A673 (cell line): ENCODE measurements around the gene BEX4. TPM values are rescaled to one million over a fixed set of nuclear protein-coding genes. Genes with fewer than 3 reads are reported as not detected.
"Not testable (repeated sequence)": the region's sequence is repeated elsewhere in the genome, so short reads cannot be mapped to it uniquely, and the experiment has no call there.

Experiments used
- BruUV-seq: library from RNA; stranded (reverse); fragments of 400-500 nt; replicated peaks from 2 replicates; lab custom pipeline; 2021; lab: Mats Ljungman, UMichigan
- CTCF ChIA-PET: fragments of 300-600 bp; sonication (Branson Sonifier 250); formaldehyde crosslinking; loops from one replicate; lab custom pipeline; 2022; ENCODE audit warnings: antibody characterized with exemption; lab: Charles Lee
- POLR2A ChIA-PET: fragments of 300-600 bp; sonication (Branson Sonifier 250); formaldehyde crosslinking; loops from one replicate; lab custom pipeline; 2022; ENCODE audit warnings: antibody characterized with exemption; ENCODE audit not compliant: low non-redundant PET; lab: Charles Lee
- DNase-seq: peaks from one replicate; pipeline ENCODE4 v3.0.0-alpha.2; 2015; ENCODE audit warnings: low spot score
- H3K27ac ChIP-seq: fragments of 200-600 bp; sonication (generic); 2 replicates; pipeline ENCODE4 v1.5.1; 2016; ENCODE audit warnings: mixed run types, low read depth, mild to moderate bottlenecking, mixed read lengths, antibody characterized with exemption, low read length; ENCODE audit not compliant: poor library complexity, severe bottlenecking
- H3K27me3 ChIP-seq: fragments of 200-600 bp; sonication (generic); replicated peaks from 2 replicates; pipeline ENCODE4 v1.6.1; 2017; ENCODE audit warnings: mixed run types, low read depth, mild to moderate bottlenecking, mixed read lengths, antibody characterized with exemption, low read length; ENCODE audit not compliant: insufficient read depth, poor library complexity
- H3K36me3 ChIP-seq: fragments of 200-600 bp; sonication (generic); 2 replicates; pipeline ENCODE4 v1.6.1; 2016; ENCODE audit warnings: mixed run types, mild to moderate bottlenecking, mixed read lengths, antibody characterized with exemption, low read length; ENCODE audit not compliant: insufficient read depth, poor library complexity, severe bottlenecking
- H3K4me1 ChIP-seq: fragments of 200-600 bp; sonication (generic); 2 replicates; pipeline ENCODE4 v1.6.1; 2017; ENCODE audit warnings: mixed run types, mild to moderate bottlenecking, mixed read lengths, antibody characterized with exemption, low read length; ENCODE audit not compliant: insufficient read depth, poor library complexity, severe bottlenecking
- H3K4me3 ChIP-seq: fragments of 200-600 bp; sonication (generic); 2 replicates; pipeline ENCODE4 v1.5.1; 2016; ENCODE audit warnings: low read depth, mixed run types, mild to moderate bottlenecking, mixed read lengths, low read length; ENCODE audit not compliant: poor library complexity, severe bottlenecking
- H3K9me3 ChIP-seq: fragments of 200-600 bp; sonication (generic); 2 replicates; pipeline ENCODE4 v1.6.1; 2016; ENCODE audit warnings: mixed run types, low read depth, mild to moderate bottlenecking, mixed read lengths, antibody characterized with exemption, low read length; ENCODE audit not compliant: poor library complexity, severe bottlenecking
- EZH2 ChIP-seq: fragments of 200-600 bp; sonication (generic); IDR thresholded peaks from 2 replicates; pipeline ENCODE4 v1.6.1; 2017; ENCODE audit warnings: borderline replicate concordance, low read depth, mild to moderate bottlenecking, mixed read lengths, antibody characterized with exemption, low read length; ENCODE audit not compliant: poor library complexity, severe bottlenecking
- intact Hi-C: fragments of 100-400 bp; cut with micrococcal nuclease; formaldehyde crosslinking; loops from one replicate; pipeline ENCODE4 v1.10.0; 2022; ENCODE audit not compliant: unreplicated experiment
- total RNA-seq: library from RNA; stranded (reverse); gene quantifications from 2 replicates; pipeline ENCODE4 v1.2.3, GENCODE V29; 2021
- TF ChIP-seq, protein P1 (sequence below): fragments of 300-800, 200-600 bp; sonication (generic); conservative IDR thresholded peaks from 2 replicates; pipeline ENCODE4 v1.5.1; 2017; ENCODE audit warnings: low read depth, mild to moderate bottlenecking, antibody characterized with exemption, low read length, moderate library complexity, mixed read lengths

Gene BEX4
- total RNA-seq, 1 experiment from 2014 or later = 67.7 TPM

DNA sequence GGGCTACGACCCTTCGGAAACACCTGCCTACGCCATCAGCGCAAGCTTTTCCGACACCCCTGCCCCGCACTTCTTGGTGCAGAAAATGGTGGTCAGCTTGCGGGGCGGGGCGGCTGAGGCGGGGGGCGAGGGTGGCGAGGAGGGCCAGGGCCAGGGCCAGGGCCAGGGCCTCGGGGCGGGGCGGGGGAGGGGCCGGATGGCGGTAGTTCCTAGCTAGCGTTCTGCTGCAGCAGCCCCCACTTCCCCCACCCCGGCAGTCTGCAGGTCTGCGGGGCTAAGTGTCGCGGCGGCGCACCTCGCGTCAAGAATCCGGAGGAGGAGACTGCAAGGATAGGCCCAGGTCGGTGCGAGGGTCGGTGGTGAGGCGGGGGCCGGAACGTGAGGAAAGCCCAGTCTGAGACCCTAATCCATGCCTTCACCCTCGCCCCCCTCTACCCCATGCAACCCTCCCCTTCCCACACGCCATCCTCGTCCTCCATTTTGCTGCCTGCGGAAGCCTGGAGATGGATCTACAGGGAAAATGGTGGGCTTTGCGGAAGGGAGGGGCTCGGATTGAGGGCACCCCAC is 600 bp downstream of the BEX4 start:
- BruUV-seq = no TSS peak
- Histone ChIP-seq H3K27ac (peak overlapping the region; percentile 88), H3K27me3 (no peaks in the 10 kb centered on the region), H3K4me3 (peak overlapping the region; percentile 71), H3K9me3 (no peaks in the 10 kb centered on the region), H3K36me3 (peaks cover 14% of the 10 kb centered on the region), H3K4me1 (no peaks in the 10 kb centered on the region)
- no peak for TF ChIP-seq EZH2
- TF ChIP-seq, protein P1, sequence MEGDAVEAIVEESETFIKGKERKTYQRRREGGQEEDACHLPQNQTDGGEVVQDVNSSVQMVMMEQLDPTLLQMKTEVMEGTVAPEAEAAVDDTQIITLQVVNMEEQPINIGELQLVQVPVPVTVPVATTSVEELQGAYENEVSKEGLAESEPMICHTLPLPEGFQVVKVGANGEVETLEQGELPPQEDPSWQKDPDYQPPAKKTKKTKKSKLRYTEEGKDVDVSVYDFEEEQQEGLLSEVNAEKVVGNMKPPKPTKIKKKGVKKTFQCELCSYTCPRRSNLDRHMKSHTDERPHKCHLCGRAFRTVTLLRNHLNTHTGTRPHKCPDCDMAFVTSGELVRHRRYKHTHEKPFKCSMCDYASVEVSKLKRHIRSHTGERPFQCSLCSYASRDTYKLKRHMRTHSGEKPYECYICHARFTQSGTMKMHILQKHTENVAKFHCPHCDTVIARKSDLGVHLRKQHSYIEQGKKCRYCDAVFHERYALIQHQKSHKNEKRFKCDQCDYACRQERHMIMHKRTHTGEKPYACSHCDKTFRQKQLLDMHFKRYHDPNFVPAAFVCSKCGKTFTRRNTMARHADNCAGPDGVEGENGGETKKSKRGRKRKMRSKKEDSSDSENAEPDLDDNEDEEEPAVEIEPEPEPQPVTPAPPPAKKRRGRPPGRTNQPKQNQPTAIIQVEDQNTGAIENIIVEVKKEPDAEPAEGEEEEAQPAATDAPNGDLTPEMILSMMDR = no peak
- intact Hi-C loops = no loop called here
- DNase-seq = peak; percentile 57
- CTCF ChIA-PET = no interaction called here
- POLR2A ChIA-PET = no interaction called here

DNA sequence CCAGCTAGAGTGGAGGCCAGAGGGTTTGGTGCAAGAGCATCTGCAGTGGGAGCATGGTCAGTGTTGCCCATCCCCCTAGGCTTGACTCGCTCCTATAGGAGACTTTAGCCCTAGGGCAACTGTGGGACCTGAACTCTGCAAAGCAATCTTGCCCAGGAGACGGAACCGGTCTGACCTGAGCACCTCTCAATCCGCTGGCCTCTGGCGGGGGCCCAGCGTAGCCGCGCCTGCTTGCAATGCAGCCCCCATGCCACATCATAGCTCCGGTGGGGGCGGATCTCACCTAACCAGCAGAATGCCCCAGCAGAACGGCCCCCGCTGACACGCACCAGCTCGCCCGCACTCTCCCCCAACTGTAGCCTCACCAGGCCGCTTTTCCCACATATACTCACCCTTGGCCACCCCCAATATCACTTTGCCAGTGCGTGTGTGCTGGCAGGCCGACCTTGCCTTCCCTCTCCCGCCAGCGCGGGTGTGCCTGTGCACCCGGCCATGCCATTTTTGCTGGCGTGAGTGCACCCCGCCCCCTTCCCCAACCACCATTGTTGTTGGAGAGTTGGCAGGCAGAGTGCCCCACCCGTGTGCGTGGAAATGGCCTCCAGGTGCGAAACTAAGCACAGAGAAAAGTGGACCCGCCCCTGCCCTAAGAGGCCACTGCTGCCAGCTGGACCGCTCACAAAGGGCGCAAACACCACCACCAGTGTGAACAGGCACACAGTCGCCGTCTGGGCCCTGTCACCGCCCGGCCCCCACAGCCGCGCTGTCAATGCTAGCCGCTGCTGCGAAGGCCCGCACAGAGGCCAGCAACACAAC is 5.8 kb downstream of the BEX4 start:
- H3K4me3 ChIP-seq = no peak overlapping the region
- ChIA-PET CTCF (no interaction called here), POLR2A (no interaction called here)
- intact Hi-C loops = no loop called here
- H3K27ac ChIP-seq = no peak overlapping the region
- no peak for DNase-seq
- no peaks in the 10 kb centered on the region for H3K4me1 ChIP-seq
- H3K36me3 ChIP-seq = peaks cover 14% of the 10 kb centered on the region
- TF ChIP-seq, protein P1 = no peak
- no peak for TF ChIP-seq EZH2
- BruUV-seq = no TSS peak
- H3K27me3 ChIP-seq = no peaks in the 10 kb centered on the region
- no peaks in the 10 kb centered on the region for H3K9me3 ChIP-seq

DNA sequence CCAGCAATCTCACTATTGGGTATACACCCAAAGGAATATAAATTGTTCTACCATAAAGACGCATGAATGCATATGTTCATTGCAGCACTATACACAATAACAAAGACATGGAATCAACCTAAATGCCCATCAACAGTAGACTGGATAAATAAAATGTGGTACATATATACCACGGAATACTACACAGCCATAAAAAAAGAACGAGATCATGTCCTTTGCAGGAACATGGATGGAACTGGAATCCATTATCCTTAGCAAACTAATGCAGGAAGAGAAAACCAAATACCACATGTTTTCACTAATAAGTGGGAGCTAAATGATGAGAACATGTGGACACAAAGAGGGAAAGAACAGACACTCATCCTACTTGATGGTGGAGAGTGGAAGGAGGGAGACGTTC is 11.0 kb downstream of the BEX4 start:
- intact Hi-C loops, DNase-seq, H3K27me3 ChIP-seq, H3K4me3 ChIP-seq, H3K36me3 ChIP-seq, CTCF ChIA-PET, H3K9me3 ChIP-seq, H3K27ac ChIP-seq, POLR2A ChIA-PET, BruUV-seq, H3K4me1 ChIP-seq: not testable (repeated sequence)
